HG03039 (cell line): Measurements from ENCODE around the gene DNAJB2.
"Not testable (repeated sequence)": the region's sequence is repeated elsewhere in the genome, so short reads cannot be mapped to it uniquely, and the experiment has no call there.

Source experiments
- ATAC-seq: cut with Tn5 transposase; IDR thresholded peaks from one replicate; pipeline ENCODE4 v1.9.1; 2021; ENCODE audit warnings: mild to moderate bottlenecking, moderate library complexity; ENCODE audit not compliant: unreplicated experiment

The DNAJB2 gene

DNA sequence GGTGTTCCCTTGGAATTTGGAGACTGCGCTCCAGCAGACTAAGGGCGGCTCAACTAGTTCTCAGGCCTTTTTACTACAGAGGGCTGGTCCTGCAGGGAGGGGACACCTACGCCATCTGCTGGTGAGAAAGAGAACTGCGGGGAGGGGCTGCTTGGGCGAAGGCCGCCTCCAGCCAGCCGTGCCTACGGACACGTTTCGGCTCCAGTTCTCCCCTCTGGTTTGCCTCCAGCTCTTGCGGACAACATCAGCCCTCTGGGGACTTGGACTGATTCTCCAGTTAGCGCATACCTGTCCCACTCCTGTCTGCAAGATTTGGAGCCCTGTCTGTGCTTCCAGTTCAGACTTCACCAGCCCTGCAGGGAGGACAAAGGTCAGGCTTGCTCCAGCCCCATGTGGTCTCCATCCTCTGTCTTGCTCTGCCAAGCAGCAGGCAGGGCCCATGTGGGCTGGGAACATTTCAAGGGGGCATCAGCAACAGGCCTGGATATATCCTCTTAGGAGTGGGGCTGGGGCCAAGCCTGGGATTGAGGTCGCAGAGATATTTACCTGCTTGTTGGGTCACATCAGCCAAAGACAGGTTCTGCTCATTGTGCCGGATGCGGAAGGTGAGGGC is 19.7 kb downstream of the DNAJB2 start:
- ATAC-seq = no peak

DNA sequence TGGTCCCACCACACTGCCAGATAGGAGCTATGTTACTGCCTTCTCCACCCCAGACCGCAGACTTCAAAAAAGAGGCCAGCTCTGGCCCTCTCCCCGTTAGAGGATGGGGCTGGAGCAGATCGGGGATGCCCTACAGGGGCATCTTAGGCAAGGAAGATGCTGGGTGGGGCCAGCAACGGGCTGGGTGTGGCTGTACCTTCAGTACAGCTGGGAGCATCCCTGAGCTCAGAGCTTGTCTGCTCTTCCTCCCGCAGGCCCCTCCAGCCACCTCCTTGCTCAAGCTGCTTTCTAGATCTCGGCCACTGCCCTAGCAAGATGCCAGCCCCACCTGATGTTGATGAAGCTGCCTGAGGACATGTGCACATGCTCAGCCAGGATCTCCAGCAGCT is 20.2 kb downstream of the DNAJB2 start:
- ATAC-seq = no peak

DNA sequence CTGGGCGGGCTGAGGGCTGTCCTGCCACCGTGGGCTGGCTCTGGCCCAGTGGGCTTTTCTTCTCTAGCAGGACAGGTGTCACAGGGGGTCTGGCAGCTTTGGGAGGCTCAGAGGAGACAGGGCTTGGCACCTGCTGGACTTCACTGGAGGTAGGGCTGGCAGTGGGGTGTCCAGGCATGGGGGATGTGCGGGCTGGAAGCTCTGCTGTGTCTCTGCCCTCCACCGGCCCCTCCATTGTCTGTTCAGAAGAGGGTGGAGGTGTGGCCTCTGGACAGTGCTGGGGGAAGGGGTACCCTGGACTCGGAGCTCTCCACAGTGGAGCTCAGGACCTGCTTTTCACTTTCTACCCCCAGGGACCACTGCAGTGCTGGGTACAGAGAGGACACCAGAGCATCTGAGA is 20.9 kb downstream of the DNAJB2 start:
- ATAC-seq = no peak

DNA sequence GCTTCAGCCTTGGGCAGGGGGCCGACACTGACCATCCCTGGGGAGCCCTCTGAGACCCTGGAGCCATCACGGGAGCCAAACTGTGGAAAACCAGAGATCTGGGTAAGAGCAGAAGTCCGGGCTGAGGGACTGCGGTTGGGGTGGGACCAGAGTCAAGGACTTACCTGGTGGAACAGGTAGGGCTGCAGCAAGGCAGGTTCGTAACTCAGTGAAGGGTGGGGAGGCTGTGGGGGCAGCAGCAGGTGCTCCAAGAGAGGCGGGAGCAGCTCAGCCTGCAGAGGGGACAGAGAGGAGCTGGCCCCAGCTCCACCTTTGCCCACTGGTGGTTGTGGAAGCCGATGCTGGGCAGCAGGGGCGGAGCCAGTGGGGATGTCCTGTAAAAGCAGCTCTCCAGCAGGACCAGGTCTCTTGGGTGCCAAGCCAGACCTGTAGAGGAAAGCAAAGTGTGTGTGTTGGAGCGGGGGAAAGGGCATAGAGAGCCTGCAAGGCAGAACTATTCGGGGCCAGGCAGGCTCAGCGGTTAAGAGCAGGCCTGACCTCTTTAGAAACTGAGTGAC is 23.3 kb downstream of the DNAJB2 start:
- ATAC-seq = no peak

DNA sequence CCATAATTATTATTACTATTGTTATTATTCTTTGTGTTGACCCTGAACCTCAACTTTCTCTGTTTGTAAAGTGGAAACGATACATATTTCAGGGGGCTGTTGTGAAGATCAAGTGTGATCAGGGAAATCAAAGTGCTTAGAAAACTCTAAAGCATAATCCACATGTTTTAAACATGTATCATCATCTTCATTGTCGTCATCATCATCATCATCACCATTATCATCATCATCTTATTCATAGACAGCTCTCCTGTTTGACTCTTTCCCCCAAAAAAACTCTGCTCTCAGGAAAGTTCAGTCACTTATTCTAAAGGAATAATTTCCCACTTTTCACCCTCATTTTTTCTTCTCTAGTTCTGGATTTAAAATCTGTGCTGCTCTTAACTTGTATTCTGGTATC is 25.1 kb downstream of the DNAJB2 start:
- no peak for ATAC-seq

- no peak for ATAC-seq
Observed at GRCh38 chr2:219306047-219306446, 26.9 kb downstream of the DNAJB2 start.

DNA sequence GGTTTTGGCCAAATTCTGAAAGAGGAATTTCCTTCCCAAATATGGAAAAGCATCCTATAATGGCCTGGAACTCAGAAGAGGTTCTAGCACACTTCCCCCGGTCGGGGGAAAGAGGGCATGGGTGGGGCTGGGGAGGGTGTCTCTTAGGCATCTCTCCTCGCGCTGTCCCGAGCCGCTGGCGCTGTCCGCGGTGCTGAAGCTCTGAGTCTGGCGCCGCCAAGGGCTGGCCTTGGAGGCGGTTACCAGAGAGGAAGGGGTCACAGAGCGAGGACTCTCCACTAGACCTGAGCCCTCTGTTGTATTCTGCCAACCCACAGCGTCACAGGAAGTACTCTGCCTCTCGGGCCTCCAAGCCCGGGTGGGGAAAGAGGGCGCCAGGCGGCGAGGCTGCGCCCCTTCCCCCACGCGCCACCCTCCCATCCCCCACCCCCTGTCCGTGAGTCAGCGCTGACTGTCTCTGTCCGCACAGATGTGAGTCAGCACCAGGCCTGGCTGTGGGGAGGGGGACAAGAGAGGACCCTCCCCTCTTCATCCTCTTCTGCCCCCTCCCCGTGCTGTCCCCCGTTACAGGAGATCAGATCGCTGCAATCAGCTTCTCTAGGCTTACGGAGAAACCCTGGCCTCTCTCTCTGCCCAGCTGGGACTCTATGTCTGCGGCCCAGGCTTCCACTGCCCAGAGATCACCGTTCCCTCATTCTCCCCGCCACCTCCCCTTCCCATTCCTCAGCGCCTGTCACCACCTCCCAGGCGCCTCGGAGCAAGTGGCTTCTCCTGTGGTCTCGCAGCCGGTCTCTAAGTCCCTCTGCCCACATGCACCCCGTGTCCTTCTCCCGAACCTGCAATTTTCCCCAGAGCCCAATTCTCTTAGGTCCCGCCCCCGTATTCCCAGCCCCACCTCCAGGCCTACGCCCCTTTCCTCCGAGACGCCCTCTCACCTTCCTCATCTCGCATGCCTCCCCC is 29.3 kb downstream of the DNAJB2 start:
- ATAC-seq = no peak

GRCh38 chr2:219309278-219309677 is 30.1 kb downstream of the DNAJB2 start, which contains the start of gene PTPRN:
TSS of gene PTPRN (minus strand) at chr2:219309401. CDS start at chr2:219309332, 69 bp downstream.
- no peak for ATAC-seq

GRCh38 chr2:219312683-219313263 is 33.6 kb downstream of the DNAJB2 start:
- not testable (repeated sequence) for ATAC-seq

- no peak for ATAC-seq
Observed at GRCh38 chr2:219314804-219315468, 35.8 kb downstream of the DNAJB2 start.

DNA sequence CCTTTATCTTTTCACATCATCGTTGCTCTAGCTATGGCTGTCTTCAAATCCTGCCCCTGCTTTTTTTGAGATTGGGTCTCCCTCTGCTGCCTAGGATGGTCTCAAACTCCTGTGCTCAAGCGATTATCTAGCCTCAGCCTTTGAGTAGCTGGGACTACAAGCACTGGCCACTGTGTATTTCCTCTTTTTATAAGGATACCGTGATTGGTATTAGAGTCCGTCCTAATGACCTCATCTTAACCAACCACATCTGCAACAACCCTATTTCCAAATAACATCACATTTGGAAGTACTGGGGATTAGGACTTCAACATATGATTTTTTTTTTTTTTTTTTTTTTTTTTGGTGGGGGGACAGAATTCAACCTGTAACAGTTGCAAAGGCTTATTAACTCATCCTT is 44.3 kb downstream of the DNAJB2 start:
- no peak for ATAC-seq

DNA sequence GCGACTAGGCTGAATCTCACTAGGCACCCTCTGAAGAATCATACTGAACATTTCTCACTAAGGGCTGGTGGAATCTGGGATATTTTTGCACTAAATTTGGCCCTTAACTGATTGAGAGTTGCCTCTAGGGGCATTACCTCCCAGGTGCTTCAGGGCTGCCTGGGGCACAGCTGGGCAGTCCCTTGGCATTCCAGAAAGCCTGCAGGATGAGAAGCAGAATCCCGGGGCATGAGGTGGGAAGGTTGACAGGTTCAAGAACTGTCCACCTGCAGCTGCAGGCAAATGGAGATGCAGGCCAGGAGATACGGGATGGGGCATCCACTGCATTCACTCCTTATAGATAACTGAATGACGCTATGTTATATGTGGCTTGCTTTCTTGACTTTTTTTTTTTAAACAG is 46.0 kb downstream of the DNAJB2 start:
- no peak for ATAC-seq

DNA sequence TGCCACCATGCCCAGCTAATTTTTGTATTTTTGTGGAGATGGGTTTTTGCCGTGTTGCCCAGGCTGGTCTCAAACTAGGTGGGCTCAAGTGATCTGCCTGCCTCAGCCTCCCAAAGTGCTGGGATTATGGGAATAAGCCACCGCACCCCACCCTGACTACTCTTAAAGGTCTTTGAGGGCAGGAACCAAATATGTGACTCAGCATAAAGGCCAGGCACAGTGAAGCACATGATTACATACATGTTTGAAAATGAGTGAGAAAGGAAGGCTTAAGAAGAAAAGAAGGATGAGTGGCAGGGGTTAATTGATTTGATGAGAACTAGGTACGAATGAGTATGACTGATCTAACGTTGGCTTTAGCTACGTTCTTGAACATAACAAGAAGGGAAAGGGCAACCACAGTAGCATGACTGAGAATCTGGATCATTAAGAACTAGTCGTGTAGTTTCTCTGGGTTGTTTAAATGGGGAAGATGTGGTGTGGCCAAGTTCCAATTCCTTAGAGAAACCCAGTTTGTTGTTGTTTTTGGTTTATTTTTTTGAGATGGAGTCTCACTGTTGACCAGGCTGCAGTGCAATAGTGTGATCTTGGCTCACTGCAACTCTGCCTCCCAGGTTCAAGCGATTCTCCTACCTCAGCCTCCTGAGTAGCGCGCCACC is 46.6 kb downstream of the DNAJB2 start:
- ATAC-seq = no peak

DNA sequence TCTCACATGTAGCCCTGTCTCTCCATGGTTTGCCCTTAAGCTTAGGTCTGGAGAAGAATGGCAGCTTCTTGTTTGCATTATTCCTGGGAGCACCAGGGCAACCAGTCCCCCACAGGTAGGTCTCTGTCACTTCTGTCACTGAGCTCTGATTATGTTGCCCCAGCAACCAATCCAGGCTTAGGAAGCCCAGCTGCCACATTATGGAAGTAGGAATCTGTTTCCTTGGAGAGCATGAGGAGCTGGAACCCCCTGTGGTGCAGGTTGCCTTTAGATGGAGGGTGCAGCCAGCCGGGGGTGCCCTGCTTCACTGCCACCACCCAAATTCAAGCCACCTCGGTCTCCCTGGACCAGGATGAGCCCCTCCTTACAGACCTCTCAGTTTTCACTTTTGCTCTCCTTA is 48.6 kb downstream of the DNAJB2 start:
- ATAC-seq = no peak

DNA sequence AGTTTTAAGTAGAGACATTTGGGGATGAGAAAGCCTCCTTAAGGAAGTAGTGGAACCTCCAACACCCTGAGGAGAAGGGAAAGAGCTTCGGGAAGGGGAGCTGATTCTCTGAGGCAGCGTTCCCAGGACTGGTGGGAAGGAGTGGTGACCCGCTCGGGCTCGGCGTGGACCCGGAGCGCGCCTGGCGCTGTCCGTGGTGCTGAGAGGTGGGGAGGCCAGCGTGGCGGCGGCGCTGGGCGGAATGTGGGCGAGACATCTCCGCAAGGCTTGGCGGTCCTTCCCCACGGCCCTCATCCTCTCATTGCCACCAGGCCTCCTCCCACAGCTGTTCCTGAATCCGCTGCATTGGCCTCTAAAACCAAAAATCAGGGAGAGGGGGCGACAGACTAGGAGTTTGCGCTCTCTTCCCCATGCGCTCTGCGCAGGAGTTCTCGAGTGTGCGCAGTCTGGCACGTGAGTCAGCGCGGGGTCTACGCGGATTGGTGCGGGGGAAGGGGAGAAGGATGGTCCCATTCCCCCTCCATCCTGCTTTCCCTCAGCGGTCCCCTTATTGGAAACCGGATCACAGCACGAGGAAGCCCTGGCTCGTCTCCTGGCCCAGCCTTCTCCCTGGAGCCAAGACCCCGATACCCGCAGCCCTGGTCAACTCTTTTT is 52.5 kb downstream of the DNAJB2 start:
- ATAC-seq = no peak

- ATAC-seq = no peak
Observed at GRCh38 chr2:219332542-219332941, 53.4 kb downstream of the DNAJB2 start, which contains the start of gene RESP18. TSS of gene RESP18 (minus strand) at chr2:219332744.

- no peak for ATAC-seq
Observed at GRCh38 chr2:219334076-219334475, 54.9 kb downstream of the DNAJB2 start.

DNA sequence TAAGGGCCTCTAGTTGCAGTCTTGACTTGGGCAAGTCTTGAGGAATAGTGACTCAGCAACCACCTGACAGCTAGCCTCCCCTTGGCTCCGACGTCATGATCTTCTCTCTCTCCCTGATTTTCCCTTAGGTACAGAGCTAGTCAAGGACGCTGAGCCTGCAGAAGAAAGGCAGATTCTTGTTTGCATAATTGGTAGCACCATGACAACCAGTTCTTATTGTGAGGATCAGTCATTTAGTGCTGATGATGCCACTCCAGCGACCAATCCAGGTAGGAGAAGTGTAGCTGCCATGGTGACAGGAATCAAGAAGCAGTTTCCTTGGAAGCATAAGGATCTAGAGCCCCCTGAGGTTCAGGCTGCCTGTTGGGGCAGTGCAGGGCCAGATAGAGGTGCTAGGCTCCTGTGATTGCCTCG is 56.2 kb downstream of the DNAJB2 start:
- no peak for ATAC-seq
